T-helper 1 cell treated with Interleukin-12 subunit alpha and Interleukin-12 subunit beta and Interleukin-4 antibody, amounts not matched to agents 30 μg/mL and 1 μg/mL, for 36 hours (primary cell): Measurements from ENCODE around the gene CDX1.

Experiments
- H3K27ac Mint-ChIP-seq: one replicate; pipeline ENCODE4 v1.8.0; 2021; ENCODE audit warnings: mild to moderate bottlenecking, mixed read lengths
- H3K27me3 Mint-ChIP-seq: one replicate; pipeline ENCODE4 v1.8.0; 2021; ENCODE audit warnings: low read depth, mixed read lengths
- H3K36me3 Mint-ChIP-seq: one replicate; pipeline ENCODE4 v1.8.0; 2021; ENCODE audit warnings: low read depth, mixed read lengths
- H3K4me1 Mint-ChIP-seq: one replicate; pipeline ENCODE4 v1.8.0; 2021; ENCODE audit warnings: low read depth, mixed read lengths
- H3K4me3 Mint-ChIP-seq: one replicate; pipeline ENCODE4 v1.8.0; 2021; ENCODE audit warnings: mild to moderate bottlenecking, moderate library complexity, mixed read lengths
- H3K9me3 Mint-ChIP-seq: one replicate; pipeline ENCODE4 v1.8.0; 2021; ENCODE audit warnings: mixed read lengths

The CDX1 gene

DNA sequence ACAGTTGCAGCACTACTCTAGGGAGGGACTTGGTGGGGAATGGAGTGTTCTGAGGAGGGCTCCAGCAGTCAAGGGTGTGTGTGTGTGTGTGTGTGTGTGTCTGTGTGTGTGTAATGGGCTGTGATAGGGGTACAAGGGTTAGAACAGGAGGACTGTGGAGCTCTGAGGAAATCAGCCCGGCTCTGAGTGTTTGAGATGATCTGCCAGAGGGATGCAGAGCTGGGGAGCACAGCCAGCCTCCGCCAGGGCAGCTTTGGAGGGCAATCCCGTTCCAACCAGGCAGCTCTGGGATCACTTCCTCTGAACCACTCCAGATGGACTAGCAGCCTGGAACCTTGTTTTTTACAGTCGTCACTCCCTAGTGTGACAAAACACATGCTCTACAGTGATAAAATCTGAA, 20.3 kb downstream of the CDX1 start:
- Mint-ChIP-seq H3K36me3 (no peaks in the 10 kb centered on the region), H3K27me3 (peaks cover 34% of the 10 kb centered on the region), H3K4me3 (no peak overlapping the region), H3K9me3 (no peaks in the 10 kb centered on the region), H3K27ac (no peak overlapping the region), H3K4me1 (no peaks in the 10 kb centered on the region)

DNA sequence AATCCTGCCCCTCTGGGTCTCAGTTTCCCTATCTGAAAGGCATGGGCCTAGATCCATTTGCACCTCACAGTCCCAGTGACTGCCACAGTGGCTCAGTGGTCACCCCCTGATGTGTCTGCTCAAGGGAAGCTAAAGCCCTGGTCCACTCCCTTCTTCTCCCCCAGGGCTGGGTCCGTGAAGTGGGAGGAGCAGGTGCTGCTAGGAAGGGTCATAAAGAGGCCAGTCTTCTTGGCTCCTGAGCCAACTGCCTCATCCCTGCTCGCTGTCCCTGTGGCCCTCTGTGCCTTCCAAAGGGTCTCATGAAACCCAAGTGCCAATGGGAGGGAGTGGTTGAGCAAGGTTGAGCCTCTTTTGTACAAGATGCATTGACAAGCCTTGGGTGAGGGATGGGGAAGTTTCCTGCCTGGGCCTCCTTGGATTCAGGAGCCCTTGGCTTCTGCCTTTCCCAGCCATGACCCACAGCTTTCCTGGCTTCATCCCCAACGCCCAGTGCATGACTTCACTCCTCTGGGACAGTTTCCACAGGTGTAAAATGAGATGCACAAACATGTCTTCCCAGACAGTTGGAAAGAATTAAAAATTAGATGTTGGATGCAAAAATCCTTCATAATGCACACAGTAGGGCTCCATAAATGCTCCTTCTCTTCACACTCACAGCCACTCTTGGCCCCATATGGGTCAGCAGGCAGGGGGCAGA, 21.7 kb downstream of the CDX1 start:
- Mint-ChIP-seq H3K4me3 (no peak overlapping the region), H3K27me3 (peaks cover 43% of the 10 kb centered on the region), H3K36me3 (no peaks in the 10 kb centered on the region), H3K27ac (no peak overlapping the region), H3K9me3 (no peaks in the 10 kb centered on the region), H3K4me1 (no peaks in the 10 kb centered on the region)

DNA sequence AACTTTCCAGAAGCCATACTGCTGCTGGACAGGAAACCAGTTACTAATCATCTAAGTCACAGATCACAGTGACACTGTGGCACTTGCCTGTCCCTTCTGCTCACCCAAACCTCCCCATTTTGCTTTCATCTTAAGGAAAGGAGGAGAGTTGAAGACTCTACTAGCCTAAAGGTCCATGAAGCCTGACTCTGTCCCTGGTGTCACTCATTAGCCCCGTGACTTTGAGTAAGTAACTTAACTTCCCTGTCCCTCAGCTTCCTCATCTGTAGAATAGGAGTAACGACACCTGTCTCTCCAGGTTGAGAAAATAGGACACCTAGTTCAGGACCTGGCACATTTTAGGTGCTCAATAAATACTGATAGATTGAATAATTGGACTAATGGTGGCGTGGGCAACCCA, 22.7 kb downstream of the CDX1 start:
- Mint-ChIP-seq H3K27me3 (peaks cover 48% of the 10 kb centered on the region), H3K9me3 (no peaks in the 10 kb centered on the region), H3K4me3 (no peak overlapping the region), H3K36me3 (no peaks in the 10 kb centered on the region), H3K27ac (no peak overlapping the region), H3K4me1 (no peaks in the 10 kb centered on the region)

DNA sequence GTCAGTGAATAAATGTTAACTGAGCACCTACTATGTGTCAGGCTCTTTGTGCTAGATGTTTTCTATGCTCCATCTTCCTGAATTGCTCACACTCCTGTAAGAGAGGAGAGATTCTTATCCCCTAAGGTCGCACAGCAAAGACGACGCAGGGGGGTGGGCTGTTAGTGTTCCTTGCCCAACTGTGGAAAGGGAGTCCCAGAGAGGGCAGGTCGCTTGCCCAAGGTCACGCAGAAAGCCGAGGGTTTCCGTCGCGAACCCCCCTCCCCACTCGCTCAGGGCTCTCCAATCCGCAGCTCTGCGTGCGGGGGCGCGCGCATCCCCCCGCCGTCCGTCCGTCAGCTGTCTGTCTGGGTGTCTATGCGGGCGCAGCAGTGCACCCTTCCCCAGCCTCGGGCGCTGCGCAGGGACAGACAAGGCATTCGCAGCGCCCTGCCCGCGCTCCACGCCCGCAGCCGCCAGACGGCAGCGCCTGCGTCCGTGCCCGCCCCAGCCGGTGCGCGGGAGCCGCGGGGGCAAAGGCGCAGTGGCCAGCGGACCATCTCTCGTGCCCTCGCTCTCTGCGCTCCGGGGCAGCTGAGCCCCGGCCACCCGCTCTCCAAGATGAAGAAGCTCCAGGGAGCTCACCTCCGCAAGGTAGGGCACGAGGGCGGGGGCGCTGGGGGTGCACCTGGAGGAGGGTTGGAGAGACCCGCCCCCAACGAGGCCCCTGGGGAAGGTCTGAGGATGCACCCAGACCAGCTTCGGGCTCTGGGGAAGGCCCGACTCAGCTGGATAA, 23.3 kb downstream of the CDX1 start, which contains the start of gene SLC6A7:
SLC6A7 (plus strand) TSS at position 335 of the 775 bp plus-strand sequence; CDS start at position 601, 266 bp downstream.
- Mint-ChIP-seq H3K4me1 (no peaks in the 10 kb centered on the region), H3K36me3 (no peaks in the 10 kb centered on the region), H3K27me3 (peaks cover 48% of the 10 kb centered on the region), H3K27ac (no peak within 1 kb of the TSS), H3K4me3 (no peak within 1 kb of the TSS), H3K9me3 (no peaks in the 10 kb centered on the region)

DNA sequence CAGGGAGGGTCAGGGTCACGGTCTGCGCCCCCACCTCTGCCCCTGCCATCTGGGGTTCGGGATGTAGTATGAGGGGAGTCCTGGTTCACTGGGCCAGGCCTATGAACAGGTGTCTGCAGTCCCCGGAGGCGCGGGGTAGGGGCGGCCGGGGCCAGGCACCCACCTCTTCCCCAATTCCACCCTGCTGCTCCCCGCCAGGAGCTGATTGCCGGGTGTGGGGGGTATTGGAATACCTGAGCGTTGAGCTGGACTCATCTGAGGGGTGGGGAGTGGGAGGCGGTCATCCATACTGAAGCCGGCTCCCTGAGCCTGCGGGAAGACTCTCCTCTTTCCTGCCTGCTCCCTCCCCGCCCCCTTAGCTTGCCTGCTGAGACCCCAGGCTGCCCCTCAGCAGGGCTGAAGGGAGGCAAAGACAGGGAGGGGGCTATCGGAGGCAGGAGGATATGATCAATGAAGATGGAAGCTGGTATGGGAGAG, 24.0 kb downstream of the CDX1 start:
- peaks cover 48% of the 10 kb centered on the region for H3K27me3 Mint-ChIP-seq
- no peak overlapping the region for H3K27ac Mint-ChIP-seq
- no peak overlapping the region for H3K4me3 Mint-ChIP-seq
- no peaks in the 10 kb centered on the region for H3K36me3 Mint-ChIP-seq
- H3K4me1 Mint-ChIP-seq: no peaks in the 10 kb centered on the region
- H3K9me3 Mint-ChIP-seq: no peaks in the 10 kb centered on the region

DNA sequence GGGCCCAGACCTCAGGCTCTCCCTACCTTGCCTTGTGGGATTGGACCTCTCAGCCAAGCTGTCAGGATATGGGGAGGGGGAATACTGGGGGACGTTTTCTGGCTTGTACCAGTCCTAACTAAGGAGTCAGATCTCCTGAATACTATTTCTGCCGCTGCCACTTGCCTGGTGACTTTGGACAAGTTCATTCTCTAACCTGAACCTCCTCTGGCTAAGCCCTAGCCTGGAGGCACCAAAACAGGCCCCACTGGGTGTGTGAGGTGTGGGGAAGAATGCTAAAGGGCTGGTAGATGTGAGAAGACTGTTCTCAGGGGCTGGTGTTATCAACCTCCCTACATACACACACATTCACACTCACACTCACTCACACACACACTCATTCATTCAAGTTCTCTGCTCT, 24.4 kb downstream of the CDX1 start:
- Mint-ChIP-seq H3K4me1 (no peaks in the 10 kb centered on the region), H3K9me3 (no peaks in the 10 kb centered on the region), H3K27me3 (peaks cover 48% of the 10 kb centered on the region), H3K4me3 (no peak overlapping the region), H3K36me3 (no peaks in the 10 kb centered on the region), H3K27ac (no peak overlapping the region)

DNA sequence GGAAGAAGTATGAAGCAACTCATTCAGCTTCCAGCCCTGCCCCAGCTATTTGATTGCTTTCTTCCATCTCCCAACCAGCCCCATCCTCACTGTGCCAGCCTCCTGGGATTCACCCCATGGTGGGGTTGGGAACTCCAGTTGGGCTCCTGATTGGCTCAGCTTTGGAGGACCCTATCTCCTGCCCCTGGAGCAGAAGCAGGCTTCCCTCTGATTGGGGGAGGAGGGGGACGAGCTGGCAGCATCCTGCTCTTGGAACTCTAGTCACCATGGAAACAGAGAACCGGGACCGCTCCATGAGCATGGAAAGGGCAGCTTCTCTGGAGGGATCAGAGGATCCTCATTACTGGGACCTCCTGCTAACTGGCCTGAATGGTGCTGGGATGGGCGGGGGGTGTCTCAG, 25.9 kb downstream of the CDX1 start:
- no peak overlapping the region for H3K4me3 Mint-ChIP-seq
- no peak overlapping the region for H3K27ac Mint-ChIP-seq
- H3K4me1 Mint-ChIP-seq: no peaks in the 10 kb centered on the region
- H3K27me3 Mint-ChIP-seq: peaks cover 44% of the 10 kb centered on the region
- no peaks in the 10 kb centered on the region for H3K36me3 Mint-ChIP-seq
- H3K9me3 Mint-ChIP-seq: no peaks in the 10 kb centered on the region

DNA sequence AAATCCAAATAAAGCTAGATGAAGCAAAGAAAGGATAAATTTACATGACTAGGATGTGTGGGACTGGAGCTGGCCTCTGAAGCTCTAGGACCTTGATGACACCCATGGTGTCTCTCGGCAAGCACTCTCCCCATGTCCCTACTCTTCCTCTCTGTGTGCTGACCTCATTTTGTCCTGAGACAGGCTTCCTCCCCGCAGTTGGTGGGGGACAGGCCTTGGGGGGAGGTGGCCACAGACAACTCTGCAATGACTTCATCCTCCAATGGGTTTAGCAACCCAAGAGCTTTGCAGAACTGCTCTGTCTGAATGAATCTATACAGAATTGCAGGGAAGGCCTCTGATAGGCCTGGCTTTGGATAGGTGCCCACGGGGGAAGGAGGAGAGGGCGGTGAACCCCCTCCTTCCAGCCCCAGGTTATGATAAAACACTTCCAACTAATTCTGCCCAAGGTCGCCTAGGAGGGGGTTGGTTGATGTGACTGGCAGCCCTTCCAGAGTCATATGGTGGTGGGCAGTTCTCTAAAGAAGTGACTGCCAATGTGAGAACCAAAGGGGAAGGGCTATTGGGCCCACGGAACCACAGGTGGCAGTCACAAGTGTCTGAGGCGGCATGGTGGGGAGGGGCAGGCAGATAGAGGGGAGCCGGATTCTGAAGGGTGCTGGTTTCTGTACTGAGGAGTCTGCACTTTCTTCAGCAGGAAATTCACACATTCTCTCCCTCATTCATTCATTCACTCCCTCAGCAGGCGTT, 29.3 kb downstream of the CDX1 start:
- Mint-ChIP-seq H3K9me3 (no peaks in the 10 kb centered on the region), H3K27me3 (peaks cover 27% of the 10 kb centered on the region), H3K4me1 (no peaks in the 10 kb centered on the region), H3K36me3 (no peaks in the 10 kb centered on the region), H3K4me3 (no peak overlapping the region), H3K27ac (no peak overlapping the region)

DNA sequence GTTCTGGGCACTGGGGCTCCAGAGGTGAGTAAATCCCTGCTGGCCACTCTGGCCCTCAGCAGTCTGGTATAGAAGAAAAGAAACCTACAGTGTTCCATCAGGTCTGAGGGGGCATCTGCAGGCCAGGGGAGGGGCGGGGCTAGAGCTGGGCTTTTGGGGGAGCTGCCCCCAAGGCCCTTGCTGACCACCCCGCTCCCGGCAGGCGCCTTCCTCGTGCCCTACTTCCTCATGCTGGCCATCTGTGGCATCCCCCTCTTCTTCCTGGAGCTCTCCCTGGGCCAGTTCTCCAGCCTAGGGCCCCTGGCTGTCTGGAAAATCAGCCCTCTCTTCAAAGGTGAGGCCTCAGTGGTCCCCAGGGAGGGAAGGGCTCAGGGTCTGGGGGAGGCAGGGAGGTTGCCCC, 29.9 kb downstream of the CDX1 start:
- Mint-ChIP-seq H3K36me3 (no peaks in the 10 kb centered on the region), H3K27ac (no peak overlapping the region), H3K9me3 (no peaks in the 10 kb centered on the region), H3K4me1 (no peaks in the 10 kb centered on the region), H3K4me3 (no peak overlapping the region), H3K27me3 (peaks cover 23% of the 10 kb centered on the region)

DNA sequence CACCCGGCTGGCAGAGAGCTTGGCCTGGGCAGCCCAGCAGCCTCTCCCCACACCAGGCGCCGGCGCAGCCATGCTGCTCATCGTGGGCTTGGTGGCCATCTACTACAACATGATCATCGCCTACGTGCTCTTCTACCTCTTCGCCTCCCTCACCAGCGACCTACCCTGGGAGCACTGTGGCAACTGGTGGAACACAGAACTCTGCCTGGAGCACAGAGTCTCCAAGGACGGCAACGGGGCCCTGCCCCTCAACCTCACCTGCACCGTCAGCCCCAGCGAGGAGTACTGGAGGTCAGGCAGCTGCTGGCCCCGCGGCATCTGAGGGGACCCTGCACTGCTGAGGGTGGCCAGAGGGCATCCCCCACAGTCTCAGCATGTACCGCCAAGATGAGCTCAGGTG, 30.4 kb downstream of the CDX1 start:
- Mint-ChIP-seq H3K4me1 (no peaks in the 10 kb centered on the region), H3K27ac (no peak overlapping the region), H3K4me3 (no peak overlapping the region), H3K9me3 (no peaks in the 10 kb centered on the region), H3K27me3 (peaks cover 19% of the 10 kb centered on the region), H3K36me3 (no peaks in the 10 kb centered on the region)

DNA sequence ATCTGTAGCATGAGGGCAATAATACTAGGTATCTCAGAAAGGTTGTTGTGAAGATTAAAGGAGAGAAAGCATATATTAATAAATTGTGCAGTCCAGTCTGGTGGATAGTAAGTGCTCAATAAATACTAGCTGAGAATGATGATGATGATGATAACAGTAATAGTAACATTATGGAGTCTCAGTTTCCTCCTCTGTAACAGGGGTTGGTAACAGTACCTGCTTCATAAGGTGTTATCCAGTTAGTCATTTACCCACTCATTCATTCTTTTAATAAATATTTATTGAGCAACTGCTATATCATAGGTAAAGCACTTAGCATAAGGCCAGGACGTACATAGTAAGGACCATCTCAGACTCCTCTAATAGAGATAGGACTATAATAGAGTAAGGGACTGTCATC, 30.9 kb downstream of the CDX1 start:
- peaks cover 15% of the 10 kb centered on the region for H3K27me3 Mint-ChIP-seq
- H3K4me3 Mint-ChIP-seq: no peak overlapping the region
- H3K4me1 Mint-ChIP-seq: no peaks in the 10 kb centered on the region
- no peaks in the 10 kb centered on the region for H3K36me3 Mint-ChIP-seq
- H3K9me3 Mint-ChIP-seq: no peaks in the 10 kb centered on the region
- H3K27ac Mint-ChIP-seq: no peak overlapping the region

DNA sequence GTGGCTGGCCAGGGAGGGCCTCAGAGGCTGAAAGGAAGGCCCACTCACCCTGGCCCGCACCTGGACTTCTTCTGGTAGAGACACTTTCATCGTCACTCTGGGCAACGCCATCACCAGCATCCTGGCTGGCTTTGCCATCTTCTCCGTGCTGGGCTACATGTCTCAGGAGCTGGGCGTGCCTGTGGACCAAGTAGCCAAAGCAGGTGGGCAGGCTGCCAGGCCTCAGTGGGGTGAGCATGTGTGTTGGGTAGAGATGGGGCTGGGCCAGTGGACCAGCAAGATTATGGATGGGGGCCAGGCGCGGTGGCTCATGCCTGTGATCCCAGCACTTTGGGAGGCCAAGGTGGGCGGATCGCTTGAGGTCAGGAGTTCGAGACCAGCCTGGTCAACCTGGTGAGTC, 35.9 kb downstream of the CDX1 start:
- H3K27ac Mint-ChIP-seq: no peak overlapping the region
- H3K27me3 Mint-ChIP-seq: peaks cover 9% of the 10 kb centered on the region
- H3K9me3 Mint-ChIP-seq: no peaks in the 10 kb centered on the region
- H3K4me3 Mint-ChIP-seq: no peak overlapping the region
- H3K36me3 Mint-ChIP-seq: no peaks in the 10 kb centered on the region
- H3K4me1 Mint-ChIP-seq: no peaks in the 10 kb centered on the region

DNA sequence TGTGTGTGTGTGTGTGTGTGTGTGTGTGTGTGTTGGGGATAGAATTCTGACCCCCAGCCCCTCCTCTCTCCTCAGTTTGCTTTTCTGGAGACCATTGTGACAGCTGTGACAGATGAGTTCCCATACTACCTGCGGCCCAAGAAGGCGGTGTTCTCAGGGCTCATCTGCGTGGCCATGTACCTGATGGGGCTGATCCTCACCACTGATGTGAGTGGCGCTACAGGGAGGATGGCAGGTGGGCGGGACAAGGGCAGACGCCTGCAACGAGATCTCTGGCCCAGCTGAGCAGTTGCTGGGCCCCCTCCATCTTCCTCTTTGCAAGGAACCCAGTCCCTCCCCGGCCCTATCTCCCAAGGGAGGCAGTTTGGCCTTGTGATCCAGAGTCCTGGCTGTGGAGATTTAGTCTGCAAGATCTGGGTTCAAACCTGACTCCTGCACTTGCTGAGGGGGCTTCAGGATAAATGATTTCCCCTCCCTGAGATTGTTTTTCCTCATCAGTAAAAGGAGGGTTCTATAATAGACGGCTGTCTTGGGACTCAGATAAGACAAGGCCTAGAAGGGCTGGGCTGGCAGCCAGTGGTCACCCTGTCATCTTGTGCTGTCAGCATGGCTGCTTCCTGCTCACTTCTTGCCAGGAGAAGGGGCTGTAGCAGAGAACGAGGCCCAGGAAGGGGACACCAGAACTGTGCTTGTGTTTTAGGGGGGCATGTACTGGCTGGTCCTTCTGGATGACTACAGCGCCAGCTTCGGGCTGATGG, 37.4 kb downstream of the CDX1 start:
- Mint-ChIP-seq H3K27ac (no peak overlapping the region), H3K36me3 (no peaks in the 10 kb centered on the region), H3K9me3 (no peaks in the 10 kb centered on the region), H3K27me3 (peaks cover 23% of the 10 kb centered on the region), H3K4me1 (peaks cover 4% of the 10 kb centered on the region), H3K4me3 (no peak overlapping the region)

DNA sequence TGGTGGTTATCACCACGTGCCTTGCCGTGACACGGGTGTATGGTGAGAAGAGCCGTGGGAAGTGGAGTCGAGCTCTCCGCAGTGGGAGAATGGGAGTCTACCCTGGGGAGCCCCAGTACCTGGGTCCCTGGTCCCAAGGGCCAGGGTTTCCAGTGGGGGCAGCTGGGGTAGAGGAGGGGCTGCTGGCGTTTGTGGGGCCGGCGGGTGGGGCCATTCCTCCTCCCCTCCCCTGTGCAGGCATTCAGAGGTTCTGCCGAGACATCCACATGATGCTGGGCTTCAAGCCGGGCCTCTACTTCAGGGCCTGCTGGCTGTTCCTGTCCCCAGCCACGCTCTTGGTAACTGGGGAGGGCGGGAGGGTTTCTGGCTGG, 38.0 kb downstream of the CDX1 start:
- peaks cover 20% of the 10 kb centered on the region for H3K27me3 Mint-ChIP-seq
- no peak overlapping the region for H3K27ac Mint-ChIP-seq
- peaks cover 8% of the 10 kb centered on the region for H3K4me1 Mint-ChIP-seq
- H3K4me3 Mint-ChIP-seq: no peak overlapping the region
- H3K36me3 Mint-ChIP-seq: no peaks in the 10 kb centered on the region
- no peaks in the 10 kb centered on the region for H3K9me3 Mint-ChIP-seq
